Stimulated activated CD4-positive, alpha-beta T cell treated with anti-CD3 and anti-CD28 coated beads, Interleukin-1b, Interleukin-23, amount 100 ng/mL, for 24 hours (primary cell): ENCODE results near the gene NFIX.
A peak's percentile ranks its signal among the peaks of the same experiment; 100 is the strongest.

Experiments
- DNase-seq, 4 experiments: peaks; one replicate each; pipeline ENCODE4 v3.0.0-alpha.2; 2020; ENCODE audit warnings: low read depth in 4 of 4, low spot score in 1 of 4

The NFIX gene

GRCh38 chr19:13090511-13091231, 95.4 kb downstream of the NFIX start:
- DNase-seq: no peak

GRCh38 chr19:13091400-13092157, 96.3 kb downstream of the NFIX start:
- no peak for DNase-seq

GRCh38 chr19:13092158-13092543, 96.9 kb downstream of the NFIX start:
- DNase-seq: no peak

- no peak for DNase-seq
Measured at GRCh38 chr19:13092606-13093235, 97.4 kb downstream of the NFIX start.

GRCh38 chr19:13093407-13094105, 98.3 kb downstream of the NFIX start:
- DNase-seq: peak in 3 of 4 experiments; percentile 68 to 70 (median 69)

GRCh38 chr19:13094106-13094504, 98.8 kb downstream of the NFIX start:
- no peak for DNase-seq

- DNase-seq: no peak
Measured at GRCh38 chr19:13094771-13095392, 99.6 kb downstream of the NFIX start.

- no peak for DNase-seq
Measured at GRCh38 chr19:13095393-13095784, 100.1 kb downstream of the NFIX start.

- no peak for DNase-seq
Measured at GRCh38 chr19:13095934-13096927, 101.0 kb downstream of the NFIX start.

- DNase-seq: no peak
Measured at GRCh38 chr19:13097033-13097462, 101.8 kb downstream of the NFIX start.

- no peak for DNase-seq
Measured at GRCh38 chr19:13097463-13098258, 102.4 kb downstream of the NFIX start.

- no peak for DNase-seq
Measured at GRCh38 chr19:13098277-13099072, 103.2 kb downstream of the NFIX start.

- peak in 2 of 4 experiments; percentile 56 to 66 for DNase-seq
Measured at GRCh38 chr19:13099073-13099999, 104.1 kb downstream of the NFIX start.

GRCh38 chr19:13100031-13100588, 104.8 kb downstream of the NFIX start:
- peak in 1 of 4 experiments; percentile 55 for DNase-seq

GRCh38 chr19:13100841-13101589, 105.7 kb downstream of the NFIX start:
- no peak for DNase-seq
